HepG2 (cell line): Measurements from ENCODE around the gene GALNTL6. TPM values are rescaled to one million over a fixed set of nuclear protein-coding genes. Genes with fewer than 3 reads are reported as not detected.

Source experiments
- ARNT ChIP-seq: fragments of 450-650 bp; IDR thresholded peaks from 2 replicates; pipeline ENCODE4 v1.6.1; 2017
- ATF6 ChIP-seq: sonication (generic); formaldehyde crosslinking; conservative IDR thresholded peaks from 2 replicates; pipeline ENCODE4 v1.4.0; 2020; ENCODE audit warnings: missing genetic modification reagents
- CSRNP1 ChIP-seq: sonication (generic); formaldehyde crosslinking; IDR thresholded peaks from 2 replicates; pipeline ENCODE4 v1.8.1; 2023; ENCODE audit warnings: mild to moderate bottlenecking, missing genetic modification reagents
- DNMT3B ChIP-seq: conservative IDR thresholded peaks from 2 replicates; pipeline ENCODE4 v1.6.1; 2016; ENCODE audit warnings: missing biosample characterization, control low read depth
- ESRRA ChIP-seq: sonication (generic); formaldehyde crosslinking; IDR thresholded peaks from 2 replicates; pipeline ENCODE4 v1.5.1; 2020; ENCODE audit warnings: mild to moderate bottlenecking, low read depth, missing genetic modification reagents
- FOXK1 ChIP-seq: sonication (generic); formaldehyde crosslinking; IDR thresholded peaks from 2 replicates; pipeline ENCODE4 v1.4.0; 2020; ENCODE audit warnings: low read depth, missing genetic modification reagents, borderline replicate concordance
- HDAC2 ChIP-seq: sonication (generic); formaldehyde crosslinking; IDR thresholded peaks from 2 replicates; pipeline ENCODE4 v1.4.0; 2020; ENCODE audit warnings: missing genetic modification reagents
- ISX ChIP-seq: sonication (generic); formaldehyde crosslinking; conservative IDR thresholded peaks from 2 replicates; pipeline ENCODE4 v1.5.0; 2020; ENCODE audit warnings: missing genetic modification reagents
- KDM6A ChIP-seq: IDR thresholded peaks from 2 replicates; pipeline ENCODE4 v1.6.1; 2016; ENCODE audit warnings: low read depth
- LCORL ChIP-seq, 2 experiments: fragments of 450-650 bp in 1 of 2; sonication (generic) in 1 of 2; formaldehyde crosslinking in 1 of 2; IDR thresholded peaks; 2 replicates each; pipeline versions ENCODE4 v1.5.0 to v1.6.1; 2017 to 2020; ENCODE audit warnings: antibody characterized with exemption in 1 of 2, missing genetic modification reagents in 1 of 2
- MXD3 ChIP-seq: IDR thresholded peaks from 2 replicates; pipeline ENCODE4 v1.6.1; 2016; ENCODE audit warnings: mild to moderate bottlenecking, missing biosample characterization, missing genetic modification reagents
- PREB ChIP-seq: sonication (generic); formaldehyde crosslinking; IDR thresholded peaks from 2 replicates; pipeline ENCODE4 v1.4.0; 2020; ENCODE audit warnings: missing genetic modification reagents
- RFX1 ChIP-seq: fragments of 450-650 bp; IDR thresholded peaks from 2 replicates; pipeline ENCODE4 v1.6.1; 2017
- SSRP1 ChIP-seq: IDR thresholded peaks from 2 replicates; pipeline ENCODE4 v1.6.1; 2016; ENCODE audit warnings: control low read depth
- TERF1 ChIP-seq: sonication (generic); formaldehyde crosslinking; IDR thresholded peaks from 2 replicates; pipeline ENCODE4 v1.8.0; 2022; ENCODE audit warnings: mild to moderate bottlenecking, missing genetic modification reagents, moderate library complexity
- ZBTB7B ChIP-seq: sonication (generic); formaldehyde crosslinking; IDR thresholded peaks from 2 replicates; pipeline ENCODE4 v1.4.0; 2020; ENCODE audit warnings: missing genetic modification reagents
- ZMAT5 ChIP-seq: sonication (generic); formaldehyde crosslinking; IDR thresholded peaks from 2 replicates; pipeline ENCODE4 v1.5.0; 2020; ENCODE audit warnings: mild to moderate bottlenecking, low read depth, missing genetic modification reagents, borderline replicate concordance
- ZNF12 ChIP-seq: sonication (generic); formaldehyde crosslinking; IDR thresholded peaks from 2 replicates; pipeline ENCODE4 v1.5.0; 2020; ENCODE audit warnings: missing genetic modification reagents
- ZNF569 ChIP-seq: sonication (generic); formaldehyde crosslinking; IDR thresholded peaks from 2 replicates; pipeline ENCODE4 v1.5.0; 2020; ENCODE audit warnings: mild to moderate bottlenecking, missing genetic modification reagents, moderate library complexity, borderline replicate concordance
- ZNF674 ChIP-seq: sonication (generic); formaldehyde crosslinking; IDR thresholded peaks from 2 replicates; pipeline ENCODE4 v1.5.0; 2020; ENCODE audit warnings: low read depth, mild to moderate bottlenecking, missing genetic modification reagents
- ZNF768 ChIP-seq: sonication (generic); formaldehyde crosslinking; IDR thresholded peaks from 2 replicates; pipeline ENCODE4 v1.4.0; 2020; ENCODE audit warnings: missing genetic modification reagents
- polyA plus RNA-seq, 8 experiments: library from polyadenylated mRNA; depleted of rRNA in 3 of 8; stranded (reverse) in 7 of 8; unstranded in 1 of 8; fragments of >200 nt; fragmentation: Illumina TruSeq in 4 of 8; extraction: Trizol in 4 of 8; gene quantifications; 2 replicates each; pipeline versions ENCODE4 v1.2.1 to v1.2.3, GENCODE V29; 2011 to 2016; ENCODE audit warnings: low read depth in 4 of 8, missing spikeins in 1 of 8, mixed read lengths in 1 of 8; ENCODE audit not compliant: insufficient read depth in 1 of 8
- total RNA-seq, 5 experiments: library from RNA; depleted of rRNA; stranded (reverse); fragments of >200 nt; fragmentation: Illumina TruSeq; extraction: Trizol; gene quantifications; 2 replicates each; pipeline ENCODE4 v1.2.3, GENCODE V29; 2016; ENCODE audit warnings: low read depth in 1 of 5

GALNTL6 gene
- total and polyA plus RNA-seq, 2 of the 13 experiments (the other 11 are each of a cell fraction or from before 2014, with no cell fraction given) = not detected

- TF ChIP-seq ZNF569 (CRISPR knock-in tag) (no peak), FOXK1 (CRISPR knock-in tag) (no peak), MXD3 (CRISPR knock-in tag) (no peak), ZNF768 (CRISPR knock-in tag) (no peak), ZBTB7B (CRISPR knock-in tag) (peak; percentile 69; the same call in 1 of the 2 replicates), ZNF674 (no peak), ESRRA (CRISPR knock-in tag) (no peak), CSRNP1 (CRISPR knock-in tag) (no peak), HDAC2 (peak; percentile 51; the same call in 1 of the 2 replicates), KDM6A (CRISPR knock-in tag) (peak; percentile 63), DNMT3B (CRISPR knock-in tag) (no peak), LCORL (IDR thresholded peaks at IDR 0.05) (no peak), LCORL (CRISPR knock-in tag; IDR thresholded peaks at IDR 0.05) (no peak), ATF6 (CRISPR knock-in tag) (no peak), ISX (CRISPR knock-in tag) (no peak), SSRP1 (CRISPR knock-in tag) (no peak), ARNT (no peak), TERF1 (CRISPR knock-in tag) (no peak), RFX1 (no peak), ZMAT5 (no peak), ZNF12 (CRISPR knock-in tag) (no peak), PREB (CRISPR knock-in tag) (no peak)
Measured at GRCh38 chr4:172726001-172726423, 912.8 kb downstream of the GALNTL6 start (continued).
